Cardiac fibroblast (primary cell): ENCODE measurements around the gene IDNK.
A peak's percentile ranks its signal among the peaks of the same experiment; 100 is the strongest.

Experiments used
- DNase-seq, 2 donors: peaks; one replicate each; pipeline versions ENCODE4 v3.0.0 to v3.0.0-alpha.2; 2010; ENCODE audit warnings: low read depth in 2 of 2
- H3K4me3 ChIP-seq, 2 donors: replicated peaks in 1 of 2; 1 replicate in 1 of 2; 2 replicates in 1 of 2; pipeline ENCODE4 v1.5.1; 2011; ENCODE audit warnings: low read depth in 2 of 2, low read length in 2 of 2, mild to moderate bottlenecking in 2 of 2, moderate library complexity in 1 of 2
- TF ChIP-seq, protein P1 (sequence below): IDR thresholded peaks from one replicate; pipeline ENCODE4 v1.5.1; 2011; ENCODE audit warnings: low read depth, mild to moderate bottlenecking, low read length, inconsistent platforms

IDNK gene

DNA sequence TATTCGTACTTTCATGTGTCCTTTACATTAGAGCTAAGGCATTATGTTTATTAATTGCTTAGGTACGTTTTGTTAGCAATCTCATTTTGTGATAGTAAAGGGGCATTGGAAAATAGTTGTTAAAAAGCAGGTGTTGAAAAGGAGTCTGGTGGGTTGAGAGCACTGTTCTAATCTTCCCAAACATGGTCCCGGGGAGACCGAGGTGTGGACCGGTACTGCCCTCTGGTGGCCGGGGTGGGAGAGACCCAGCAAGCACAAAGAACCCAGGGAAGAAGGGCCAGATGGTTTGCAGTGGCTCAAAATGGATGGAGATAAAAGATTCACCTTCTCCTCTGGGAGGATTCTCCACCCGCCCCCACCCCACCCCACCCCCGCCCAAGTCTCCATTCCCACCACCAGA is 26.1 kb downstream of the IDNK start:
- no peak overlapping the region for H3K4me3 ChIP-seq
- TF ChIP-seq, protein P1, sequence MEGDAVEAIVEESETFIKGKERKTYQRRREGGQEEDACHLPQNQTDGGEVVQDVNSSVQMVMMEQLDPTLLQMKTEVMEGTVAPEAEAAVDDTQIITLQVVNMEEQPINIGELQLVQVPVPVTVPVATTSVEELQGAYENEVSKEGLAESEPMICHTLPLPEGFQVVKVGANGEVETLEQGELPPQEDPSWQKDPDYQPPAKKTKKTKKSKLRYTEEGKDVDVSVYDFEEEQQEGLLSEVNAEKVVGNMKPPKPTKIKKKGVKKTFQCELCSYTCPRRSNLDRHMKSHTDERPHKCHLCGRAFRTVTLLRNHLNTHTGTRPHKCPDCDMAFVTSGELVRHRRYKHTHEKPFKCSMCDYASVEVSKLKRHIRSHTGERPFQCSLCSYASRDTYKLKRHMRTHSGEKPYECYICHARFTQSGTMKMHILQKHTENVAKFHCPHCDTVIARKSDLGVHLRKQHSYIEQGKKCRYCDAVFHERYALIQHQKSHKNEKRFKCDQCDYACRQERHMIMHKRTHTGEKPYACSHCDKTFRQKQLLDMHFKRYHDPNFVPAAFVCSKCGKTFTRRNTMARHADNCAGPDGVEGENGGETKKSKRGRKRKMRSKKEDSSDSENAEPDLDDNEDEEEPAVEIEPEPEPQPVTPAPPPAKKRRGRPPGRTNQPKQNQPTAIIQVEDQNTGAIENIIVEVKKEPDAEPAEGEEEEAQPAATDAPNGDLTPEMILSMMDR: peak; percentile 88
- peak; percentile 53 to 57 for DNase-seq

DNA sequence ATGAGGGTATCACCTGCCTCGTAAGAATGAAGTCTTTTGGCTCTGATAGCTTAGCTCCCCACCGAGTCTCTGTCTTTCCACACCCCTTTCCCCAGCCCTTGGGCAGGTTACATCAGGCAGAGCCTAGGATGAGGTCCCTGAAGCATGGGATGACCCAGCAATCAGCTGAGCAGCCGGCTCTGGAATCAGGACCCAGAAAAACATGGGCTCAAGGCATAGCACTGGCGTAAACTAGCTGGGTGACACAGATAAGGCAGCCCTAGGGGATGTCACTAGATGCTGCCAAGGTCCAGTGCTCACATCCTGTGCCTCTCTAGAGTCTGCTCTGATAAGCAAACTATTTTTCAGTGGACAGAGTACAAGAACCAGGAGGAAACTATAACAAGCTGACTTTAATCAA is 26.6 kb downstream of the IDNK start:
- TF ChIP-seq, protein P1: no peak
- no peak for DNase-seq
- H3K4me3 ChIP-seq: no peak overlapping the region

DNA sequence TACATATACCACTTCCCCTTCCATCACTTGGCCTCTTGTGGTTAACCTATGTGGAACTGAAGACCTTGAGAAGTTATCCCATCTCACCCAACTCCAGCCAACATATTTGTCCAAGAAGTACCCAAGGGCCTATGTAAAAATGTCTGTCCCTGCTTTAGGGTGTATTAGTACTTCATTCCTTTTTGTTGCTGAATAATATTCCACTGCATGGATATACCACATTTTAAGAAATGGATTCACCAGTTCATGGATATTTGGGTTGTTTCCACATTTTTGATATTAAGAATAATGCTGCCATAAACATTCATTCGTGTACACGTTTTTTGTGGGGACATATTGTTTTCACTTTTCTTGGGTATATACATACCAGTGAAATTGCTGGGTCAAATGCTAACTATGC is 28.6 kb downstream of the IDNK start:
- TF ChIP-seq, protein P1: no peak

DNA sequence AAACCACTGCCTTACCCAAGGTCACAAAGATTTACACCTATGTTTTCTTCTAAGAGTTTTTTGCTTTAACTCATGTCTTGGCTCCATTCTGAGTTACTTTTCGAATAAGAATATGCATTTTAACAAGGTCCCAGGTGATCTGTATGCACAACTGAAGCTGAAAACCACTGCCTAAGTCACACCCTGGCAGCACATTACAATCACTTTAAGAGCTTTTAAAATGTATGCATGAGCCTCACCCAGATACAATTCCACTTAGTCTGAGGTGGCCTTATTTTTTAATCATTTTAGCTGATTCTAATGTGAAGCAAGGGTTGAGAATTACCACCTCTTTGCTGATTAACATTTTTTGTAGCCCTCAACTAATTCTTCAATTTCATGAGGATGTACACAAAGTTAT is 29.5 kb downstream of the IDNK start:
- H3K4me3 ChIP-seq: no peak overlapping the region
- TF ChIP-seq, protein P1: no peak
- DNase-seq: no peak

More for the DNA sequence above, 28.6 kb downstream of the IDNK start:
- H3K4me3 ChIP-seq: no peak overlapping the region
- no peak for DNase-seq

DNA sequence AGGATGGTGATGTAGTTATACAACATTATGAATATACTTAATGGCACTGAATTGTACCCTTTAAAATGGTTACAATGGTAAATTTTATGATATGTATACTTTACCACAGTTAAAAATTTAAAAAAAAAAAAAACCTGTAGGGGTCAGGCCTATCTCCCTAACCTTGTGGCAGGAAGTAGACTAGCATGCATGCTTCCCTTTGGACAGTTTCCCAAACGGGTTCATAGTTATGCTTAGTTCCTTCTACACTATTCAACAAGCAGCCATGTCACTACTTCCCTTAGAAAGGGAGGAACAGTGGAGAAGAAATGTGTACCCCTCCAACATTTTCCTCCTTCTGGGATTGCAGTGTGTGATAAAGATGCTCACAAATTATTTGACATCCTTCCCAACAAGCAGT is 32.5 kb downstream of the IDNK start:
- TF ChIP-seq, protein P1: no peak
- no peak for DNase-seq
- H3K4me3 ChIP-seq: no peak overlapping the region

DNA sequence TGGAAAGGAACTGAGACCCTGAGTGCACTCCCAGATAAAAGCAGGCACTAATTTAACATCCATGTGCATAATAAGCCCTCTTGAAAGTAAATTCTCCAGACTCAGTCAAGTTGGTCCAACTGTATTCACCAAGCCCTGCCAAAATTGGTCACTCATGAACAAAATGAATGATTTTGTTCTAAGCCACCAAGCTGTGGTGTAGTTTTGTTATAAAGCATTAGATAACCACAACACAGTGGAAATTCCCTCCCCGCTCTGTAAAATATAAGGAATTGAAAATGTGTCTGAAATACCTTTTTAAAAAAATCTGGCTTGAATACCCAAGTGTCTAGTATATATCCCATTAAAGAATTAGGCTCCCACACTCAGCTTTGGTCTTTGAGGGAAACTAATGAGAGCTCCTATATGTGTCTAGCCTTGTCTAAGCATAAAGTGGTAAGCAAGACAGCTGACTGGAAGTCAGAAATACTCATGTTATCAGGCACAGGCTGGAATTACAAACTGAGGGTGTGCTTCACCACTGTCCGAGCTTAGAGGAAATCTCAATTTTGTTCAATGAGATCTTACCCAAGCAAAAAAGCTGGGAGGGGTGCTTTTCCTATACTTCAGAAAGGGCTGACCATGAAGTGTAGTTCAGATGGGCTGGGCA is 33.2 kb downstream of the IDNK start:
- DNase-seq: no peak
- H3K4me3 ChIP-seq: no peak overlapping the region
- TF ChIP-seq, protein P1: no peak

DNA sequence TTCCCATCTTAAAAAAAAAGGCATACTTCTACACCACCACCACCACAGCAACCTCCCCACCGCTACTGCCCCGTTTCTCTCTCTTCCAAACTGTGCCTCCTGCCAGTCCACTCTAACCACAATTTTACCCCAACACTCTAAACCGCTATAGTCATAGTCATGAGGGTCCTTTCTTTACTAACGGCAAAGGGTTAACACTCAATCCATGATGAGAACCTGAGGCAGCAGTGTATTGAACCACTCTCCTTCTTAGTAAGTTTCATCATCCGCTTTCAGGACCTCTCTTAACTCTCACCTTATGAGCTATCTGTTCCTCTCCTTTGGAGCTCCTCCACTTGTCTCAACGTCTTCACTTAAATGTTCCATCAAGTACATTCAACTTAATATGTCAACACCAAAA is 34.0 kb downstream of the IDNK start:
- no peak overlapping the region for H3K4me3 ChIP-seq
- DNase-seq: no peak
- TF ChIP-seq, protein P1: no peak
